GM12892 (cell line): ENCODE data around the gene ATG4D.
A peak's percentile ranks its signal among the peaks of the same experiment; 100 is the strongest.
"Not testable (repeated sequence)": the region's sequence is repeated elsewhere in the genome, so short reads cannot be mapped to it uniquely, and the experiment has no call there.

Experiments
- DNase-seq: peaks from one replicate; pipeline ENCODE4 v3.0.0; 2011; ENCODE audit not compliant: insufficient read length
- FAIRE-seq: peaks from 2 replicates; lab custom pipeline; 2011; peaks lifted over from hg19 to GRCh38; lab: Jason Lieb, UNC
- POLR2A ChIP-seq: IDR thresholded peaks from 2 replicates; pipeline ENCODE4 v1.6.1; 2011; ENCODE audit warnings: low read depth, low read length, control low read depth
- POLR2AphosphoS5 ChIP-seq: IDR thresholded peaks from 2 replicates; pipeline ENCODE4 v1.6.1; 2011; ENCODE audit warnings: low read depth, low read length, control low read depth
- TAF1 ChIP-seq: IDR thresholded peaks from 2 replicates; pipeline ENCODE4 v1.6.1; 2011; ENCODE audit warnings: low read depth, mild to moderate bottlenecking, control low read depth, low read length, borderline replicate concordance

The ATG4D gene

DNA sequence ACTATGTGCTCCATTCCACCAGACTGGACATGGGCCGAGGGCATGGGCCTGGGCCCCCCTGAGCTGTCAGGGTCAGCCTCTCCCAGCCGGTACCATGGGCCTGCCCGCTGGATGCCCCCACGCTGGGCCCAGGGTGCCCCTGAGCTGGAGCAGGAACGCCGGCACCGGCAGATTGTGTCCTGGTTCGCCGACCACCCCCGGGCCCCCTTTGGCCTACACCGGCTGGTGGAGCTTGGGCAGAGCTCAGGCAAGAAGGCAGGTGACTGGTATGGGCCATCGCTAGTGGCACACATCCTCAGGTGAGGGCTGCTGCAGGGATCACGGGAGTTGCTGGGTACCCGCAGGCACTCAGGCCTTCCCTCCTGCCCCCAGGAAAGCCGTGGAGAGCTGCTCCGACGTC lies 3.1 kb downstream of the ATG4D start:
- DNase-seq (no peak), FAIRE-seq (no peak)
- TF ChIP-seq TAF1 (no peak), POLR2AphosphoS5 (no peak), POLR2A (no peak)

DNA sequence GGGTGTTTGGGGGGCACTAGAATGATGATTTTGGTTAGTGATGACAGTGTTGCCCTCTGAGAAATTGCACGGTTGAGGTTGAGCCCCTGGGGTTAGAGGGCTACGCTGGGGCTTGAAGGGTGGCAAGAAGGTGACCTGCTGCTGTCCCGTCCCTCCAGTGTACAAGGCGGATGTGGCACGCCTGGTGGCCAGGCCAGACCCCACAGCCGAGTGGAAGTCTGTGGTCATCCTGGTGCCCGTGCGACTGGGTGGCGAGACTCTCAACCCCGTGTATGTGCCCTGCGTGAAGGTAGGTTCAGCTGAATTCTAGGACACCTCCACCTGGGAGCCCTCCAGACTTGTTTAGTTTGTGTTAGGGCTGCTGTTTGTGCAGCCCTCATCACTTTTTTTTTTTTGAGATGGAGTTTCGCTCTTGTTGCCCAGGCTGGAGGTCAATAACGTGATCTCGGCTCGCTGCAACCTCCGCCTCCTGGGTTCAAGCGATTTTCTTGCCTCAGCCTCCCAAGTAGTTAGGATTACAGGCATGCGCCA lies 5.1 kb downstream of the ATG4D start:
- FAIRE-seq, result no peak
- TF ChIP-seq TAF1 (no peak), POLR2A (no peak), POLR2AphosphoS5 (no peak)
- DNase-seq, result no peak

DNA sequence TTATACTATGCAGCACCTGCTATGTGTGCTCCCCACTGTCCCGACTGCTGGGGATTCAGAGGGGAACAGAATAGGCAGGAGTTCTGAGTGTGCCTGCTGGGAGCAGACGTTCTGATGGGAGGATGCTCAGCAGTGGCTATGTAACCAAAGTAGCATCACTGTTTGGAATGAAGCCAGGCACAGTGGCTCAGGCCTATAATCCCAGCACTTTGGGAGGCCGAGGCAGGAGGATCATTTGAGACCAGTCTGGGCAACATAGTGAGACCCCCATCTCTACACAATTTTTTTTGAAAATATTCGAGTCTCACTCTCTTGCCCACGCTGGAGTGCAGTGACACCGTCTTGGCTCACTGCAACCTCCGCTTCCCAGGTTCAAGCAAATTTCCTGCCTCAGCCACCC lies 6.0 kb downstream of the ATG4D start:
- FAIRE-seq (no peak), DNase-seq (no peak)
- TF ChIP-seq POLR2A (no peak), POLR2AphosphoS5 (no peak)

DNA sequence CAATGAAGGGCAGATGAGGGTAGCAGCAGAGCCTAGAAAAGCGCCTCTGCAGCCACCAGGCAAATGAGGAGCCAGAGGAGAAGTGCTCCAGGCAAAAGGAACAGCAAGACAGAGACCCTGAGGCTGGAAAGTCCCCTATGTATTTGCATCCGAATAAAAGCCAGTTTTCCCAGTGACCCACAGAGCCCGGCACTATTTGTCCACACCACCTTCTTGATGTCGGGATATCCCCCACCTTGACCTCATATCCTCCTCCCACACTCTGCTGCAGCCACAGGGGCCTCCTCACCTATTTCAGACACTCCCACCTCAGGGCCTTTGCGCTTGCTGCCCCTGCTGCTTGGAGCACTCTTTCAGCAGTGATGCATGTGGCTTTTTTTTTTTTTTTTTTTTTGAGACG lies 6.6 kb downstream of the ATG4D start:
- no peak for FAIRE-seq
- TF ChIP-seq TAF1 (no peak), POLR2AphosphoS5 (no peak), POLR2A (no peak)
- no peak for DNase-seq

DNA sequence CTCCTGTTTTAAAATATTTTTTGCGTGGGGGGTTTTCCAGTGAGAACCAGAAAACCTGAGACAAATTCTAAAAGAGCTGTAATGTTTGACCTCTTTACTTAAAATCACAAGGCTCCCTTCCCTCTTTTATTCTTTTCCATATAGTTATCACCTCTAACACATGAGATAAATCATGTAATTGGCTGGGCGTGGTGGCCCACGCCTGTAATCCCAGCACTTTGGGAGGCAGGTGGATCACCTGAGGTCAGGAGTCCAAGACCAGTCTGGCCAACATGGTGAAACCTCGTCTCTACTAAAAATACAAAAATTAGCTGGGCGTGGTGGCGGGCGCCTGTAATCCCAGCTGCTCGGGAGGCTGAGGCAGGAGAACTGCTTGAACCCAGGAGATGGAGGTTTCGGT lies 7.3 kb downstream of the ATG4D start:
- FAIRE-seq, DNase-seq: not testable (repeated sequence)

DNA sequence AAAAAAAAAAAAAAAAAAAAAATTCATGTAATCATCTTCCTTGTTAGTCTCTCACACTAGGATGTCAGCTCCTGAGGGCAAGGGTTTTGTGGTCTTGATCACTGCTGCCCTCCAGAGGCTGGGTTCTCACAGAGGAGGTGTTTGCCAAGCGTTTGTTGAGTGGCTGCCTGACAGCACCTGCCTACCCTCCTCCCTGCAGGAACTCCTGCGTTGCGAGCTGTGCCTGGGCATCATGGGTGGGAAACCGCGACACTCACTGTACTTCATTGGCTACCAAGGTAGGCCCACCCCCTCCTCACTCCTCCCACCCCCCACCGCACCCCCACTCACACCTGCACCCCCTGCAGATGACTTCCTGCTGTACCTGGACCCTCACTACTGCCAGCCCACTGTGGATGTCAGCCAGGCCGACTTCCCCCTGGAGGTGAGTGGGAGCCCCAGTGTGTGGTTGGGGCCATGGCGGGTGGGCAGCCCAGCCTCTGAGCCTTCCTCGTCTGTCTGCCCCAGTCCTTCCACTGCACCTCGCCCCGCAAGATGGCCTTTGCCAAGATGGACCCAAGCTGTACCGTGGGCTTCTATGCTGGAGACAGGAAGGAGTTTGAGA lies 8.1 kb downstream of the ATG4D start:
- no peak for DNase-seq

DNA sequence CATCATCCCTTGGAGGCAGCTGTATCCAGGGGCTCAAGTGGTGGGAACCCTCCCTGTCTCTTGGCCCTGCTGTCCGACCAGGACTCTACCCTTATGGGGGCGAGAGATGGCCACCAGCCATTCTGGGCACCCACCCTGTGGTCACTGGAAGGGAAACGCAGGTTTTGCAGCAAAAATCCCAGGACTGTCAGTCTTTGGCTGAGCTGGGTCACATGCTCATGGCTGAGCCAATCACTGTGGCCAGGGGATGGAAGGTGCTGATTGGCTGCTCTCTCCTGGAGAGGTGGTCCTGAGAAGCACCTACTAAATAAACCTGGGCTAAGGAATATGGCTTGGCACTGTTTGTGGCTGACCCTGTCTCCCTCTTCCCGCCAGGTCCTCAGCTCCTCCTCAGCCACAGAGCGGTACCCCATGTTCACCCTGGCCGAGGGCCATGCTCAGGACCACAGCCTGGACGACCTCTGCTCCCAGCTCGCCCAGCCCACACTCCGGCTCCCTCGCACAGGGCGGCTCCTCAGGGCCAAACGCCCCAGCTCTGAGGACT lies 8.9 kb downstream of the ATG4D start:
- DNase-seq (no peak), FAIRE-seq (peak; percentile 56)
- no peak for TF ChIP-seq TAF1
- peak; percentile 13; the same call in 1 of the 2 replicates for TF ChIP-seq POLR2A
- peak; percentile 66; the same call in 1 of the 2 replicates for TF ChIP-seq POLR2AphosphoS5

More for the DNA sequence above, 8.1 kb downstream of the ATG4D start:
- no peak for FAIRE-seq
- TF ChIP-seq POLR2A (no peak), TAF1 (no peak), POLR2AphosphoS5 (no peak)

- FAIRE-seq (no peak), DNase-seq (no peak)
- TF ChIP-seq POLR2AphosphoS5, result no peak
- no peak for TF ChIP-seq POLR2A
- no peak for TF ChIP-seq TAF1
Observed at GRCh38 chr19:10553087-10553667, 9.5 kb downstream of the ATG4D start.

GRCh38 chr19:10553943-10554381 lies 10.3 kb downstream of the ATG4D start:
- FAIRE-seq (no peak), DNase-seq (no peak)
- TF ChIP-seq POLR2A (peak; percentile 42; the same call in 1 of the 2 replicates), POLR2AphosphoS5 (no peak), TAF1 (no peak)

DNA sequence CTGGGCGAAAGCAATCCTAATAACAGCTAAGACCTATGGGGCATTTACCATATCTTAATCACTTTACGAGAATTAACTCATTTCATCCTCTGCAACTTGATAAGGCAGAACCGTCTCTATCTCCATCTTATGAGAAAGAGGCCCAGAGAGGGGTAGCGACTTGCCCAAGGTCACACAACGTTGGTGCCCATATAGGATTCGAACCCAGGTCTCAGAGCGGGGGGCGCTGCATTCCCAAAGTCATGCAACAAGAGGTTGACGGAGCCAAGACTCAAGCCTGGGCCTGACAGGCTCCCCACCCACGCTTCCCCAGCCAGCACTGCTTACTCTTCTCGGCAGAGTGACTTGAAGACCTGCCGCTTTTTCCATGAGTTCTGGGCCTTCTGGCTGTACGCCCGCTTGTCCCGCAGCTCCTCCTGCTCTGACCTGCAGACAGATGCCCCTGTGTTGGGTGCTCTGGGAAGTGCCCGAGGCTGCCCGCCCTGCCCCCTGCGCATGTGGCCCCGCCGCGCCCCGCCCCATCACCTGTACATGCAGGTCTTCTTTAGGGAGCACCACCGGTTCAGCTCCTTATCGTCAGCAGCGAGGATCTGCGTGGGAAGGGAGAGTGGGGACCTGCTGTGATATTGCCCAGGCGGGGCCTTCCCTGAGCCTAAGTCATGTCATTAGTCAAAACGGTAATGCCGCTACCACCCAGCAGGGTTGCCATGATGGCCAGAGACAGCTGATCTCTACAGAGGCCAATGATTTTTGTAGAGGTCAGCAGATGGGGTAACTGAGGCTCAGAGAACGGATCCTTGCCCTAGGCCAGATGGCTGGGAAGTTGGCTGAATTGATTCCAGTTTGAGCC lies 11.3 kb downstream of the ATG4D start:
- FAIRE-seq (no peak), DNase-seq (no peak)
- TF ChIP-seq POLR2AphosphoS5 (no peak; the same call in 1 of the 2 replicates), TAF1 (no peak), POLR2A (peak; percentile 13; the same call in 1 of the 2 replicates)

DNA sequence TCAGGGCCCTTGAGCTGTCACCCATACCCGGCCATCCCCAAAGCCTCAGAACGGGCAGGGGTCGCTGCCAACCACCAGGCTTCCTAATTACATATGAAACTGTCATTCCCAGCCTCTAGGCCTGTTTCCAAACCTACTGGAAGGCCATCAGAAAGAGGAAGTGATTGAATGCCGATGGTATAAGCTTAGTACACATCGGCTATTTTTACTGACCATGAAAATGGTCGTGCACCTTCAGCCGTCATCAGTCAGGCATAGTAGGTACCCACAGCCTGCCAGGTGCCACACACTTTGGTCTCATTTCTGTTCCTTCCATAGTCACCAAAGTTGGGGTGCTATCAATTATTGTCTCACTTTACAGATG lies 11.9 kb downstream of the ATG4D start:
- FAIRE-seq (no peak), DNase-seq (no peak)
- TF ChIP-seq POLR2A, result no peak
- TF ChIP-seq POLR2AphosphoS5, result no peak
- TF ChIP-seq TAF1, result no peak
